H9 (cell line): ENCODE measurements around the gene ASCC1. TPM values are rescaled to one million over a fixed set of nuclear protein-coding genes. Genes with fewer than 3 reads are reported as not detected.

ENCODE experiments used
- DNase-seq: peaks from one replicate; pipeline ENCODE4 v3.0.0-alpha.2; 2017
- H2AFZ ChIP-seq: one replicate; pipeline ENCODE4 v1.6.1; 2013; ENCODE audit warnings: mild to moderate bottlenecking, low read length, control low read depth, moderate library complexity
- H2AK5ac ChIP-seq: 2 replicates; pipeline ENCODE4 v1.6.1; 2013; ENCODE audit warnings: low read length, control low read depth, mixed read lengths; ENCODE audit not compliant: insufficient read length
- H2BK120ac ChIP-seq: one replicate; pipeline ENCODE4 v1.6.1; 2013; ENCODE audit warnings: low read depth, mild to moderate bottlenecking, low read length, control low read depth, inconsistent platforms; ENCODE audit not compliant: poor library complexity, severe bottlenecking
- H2BK12ac ChIP-seq: 2 replicates; pipeline ENCODE4 v1.6.1; 2013; ENCODE audit warnings: low read length, control low read depth, mixed read lengths, low read depth; ENCODE audit not compliant: insufficient read length
- H2BK15ac ChIP-seq: 2 replicates; pipeline ENCODE4 v1.6.1; 2013; ENCODE audit warnings: low read depth, low read length, control low read depth
- H2BK20ac ChIP-seq: one replicate; pipeline ENCODE4 v1.6.1; 2013; ENCODE audit warnings: low read depth, mild to moderate bottlenecking, low read length, control low read depth, inconsistent platforms; ENCODE audit not compliant: poor library complexity, severe bottlenecking
- H2BK5ac ChIP-seq: 2 replicates; pipeline ENCODE4 v1.6.1; 2013; ENCODE audit warnings: low read length, control low read depth, mixed read lengths; ENCODE audit not compliant: insufficient read length
- H3K14ac ChIP-seq: 2 replicates; pipeline ENCODE4 v1.6.1; 2013; ENCODE audit warnings: low read length, control low read depth; ENCODE audit not compliant: insufficient read depth
- H3K18ac ChIP-seq: 2 replicates; pipeline ENCODE4 v1.6.1; 2013; ENCODE audit warnings: low read depth, mild to moderate bottlenecking, mixed read lengths, low read length, control low read depth; ENCODE audit not compliant: insufficient read length
- H3K23ac ChIP-seq: 2 replicates; pipeline ENCODE4 v1.6.1; 2013; ENCODE audit warnings: low read length, control low read depth, mixed read lengths, low read depth; ENCODE audit not compliant: insufficient read length
- H3K23me2 ChIP-seq: 2 replicates; pipeline ENCODE4 v1.6.1; 2013; ENCODE audit warnings: low read depth, mild to moderate bottlenecking, mixed read lengths, low read length, control low read depth; ENCODE audit not compliant: insufficient read length, poor library complexity, severe bottlenecking
- H3K27ac ChIP-seq: 2 replicates; pipeline ENCODE4 v1.5.1; 2013; ENCODE audit warnings: low read length, control low read depth, mixed read lengths, low read depth; ENCODE audit not compliant: insufficient read length
- H3K27me3 ChIP-seq: 2 replicates; pipeline ENCODE4 v1.6.1; 2013; ENCODE audit warnings: low read length, control low read depth, inconsistent platforms; ENCODE audit not compliant: insufficient read depth
- H3K4ac ChIP-seq: 2 replicates; pipeline ENCODE4 v1.6.1; 2013; ENCODE audit warnings: low read depth, mild to moderate bottlenecking, control low read depth, inconsistent platforms, low read length, moderate library complexity
- H3K4me1 ChIP-seq: 2 replicates; pipeline ENCODE4 v1.6.1; 2013; ENCODE audit warnings: low read length, control low read depth, inconsistent platforms; ENCODE audit not compliant: insufficient read depth
- H3K4me2 ChIP-seq: 2 replicates; pipeline ENCODE4 v1.6.1; 2013; ENCODE audit warnings: low read length, control low read depth, mixed read lengths; ENCODE audit not compliant: insufficient read length, insufficient read depth
- H3K56ac ChIP-seq: 2 replicates; pipeline ENCODE4 v1.6.1; 2013; ENCODE audit warnings: low read depth, mild to moderate bottlenecking, mixed read lengths, low read length, control low read depth; ENCODE audit not compliant: insufficient read length
- H3K79me1 ChIP-seq: 2 replicates; pipeline ENCODE4 v1.6.1; 2013; ENCODE audit warnings: low read depth, mild to moderate bottlenecking, moderate library complexity, low read length, control low read depth, inconsistent platforms; ENCODE audit not compliant: insufficient read depth, poor library complexity, severe bottlenecking
- H3K79me2 ChIP-seq: 2 replicates; pipeline ENCODE4 v1.6.1; 2013; ENCODE audit warnings: low read length, control low read depth, inconsistent platforms; ENCODE audit not compliant: insufficient read depth
- H3K9ac ChIP-seq: 2 replicates; pipeline ENCODE4 v1.6.1; 2013; ENCODE audit warnings: low read length, control low read depth, mixed read lengths; ENCODE audit not compliant: insufficient read length; ENCODE audit errors: extremely low read depth
- H3K9me3 ChIP-seq: one replicate; pipeline ENCODE4 v1.6.1; 2013; ENCODE audit warnings: low read depth, low read length, inconsistent platforms; ENCODE audit not compliant: control insufficient read depth
- H3T11ph ChIP-seq: one replicate; pipeline ENCODE4 v1.6.1; 2013; ENCODE audit warnings: mild to moderate bottlenecking, low read length, control low read depth, inconsistent platforms
- H4K20me1 ChIP-seq: one replicate; pipeline ENCODE4 v1.6.1; 2013; ENCODE audit not compliant: control insufficient read depth, insufficient read length, insufficient read depth
- H4K5ac ChIP-seq: 2 replicates; pipeline ENCODE4 v1.6.1; 2013; ENCODE audit warnings: low read depth, mild to moderate bottlenecking, mixed read lengths, low read length, control low read depth; ENCODE audit not compliant: insufficient read length
- H4K8ac ChIP-seq: replicated peaks from 2 replicates; pipeline ENCODE4 v1.6.1; 2013; ENCODE audit warnings: low read length, control low read depth, mixed read lengths, low read depth; ENCODE audit not compliant: insufficient read length
- H4K91ac ChIP-seq: 2 replicates; pipeline ENCODE4 v1.6.1; 2013; ENCODE audit warnings: low read depth, mild to moderate bottlenecking, moderate library complexity, mixed read lengths, low read length, control low read depth; ENCODE audit not compliant: insufficient read length
- H3K27ac Mint-ChIP-seq, 3 experiments: 2 replicates in 2 of 3; 3 replicates in 1 of 3; pipeline ENCODE4 v1.8.0; 2020 to 2021; ENCODE audit warnings: mixed read lengths in 3 of 3, mild to moderate bottlenecking in 1 of 3, moderate library complexity in 1 of 3
- H3K27me3 Mint-ChIP-seq: 2 replicates; pipeline ENCODE4 v1.8.0; 2021; ENCODE audit warnings: low read depth, mild to moderate bottlenecking, moderate library complexity, mixed read lengths
- H3K36me3 Mint-ChIP-seq, 3 experiments: 2 replicates in 2 of 3; 3 replicates in 1 of 3; pipeline ENCODE4 v1.8.0; 2020 to 2021; ENCODE audit warnings: low read depth in 3 of 3, mixed read lengths in 3 of 3; ENCODE audit not compliant: insufficient read depth in 1 of 3
- H3K4me1 Mint-ChIP-seq, 2 experiments: 2 replicates each; pipeline ENCODE4 v1.8.0; 2020; ENCODE audit warnings: mixed read lengths in 2 of 2
- H3K4me3 Mint-ChIP-seq, 2 experiments: 2 replicates in 1 of 2; 3 replicates in 1 of 2; pipeline ENCODE4 v1.8.0; 2020 to 2021; ENCODE audit warnings: mild to moderate bottlenecking in 2 of 2, mixed read lengths in 2 of 2, moderate library complexity in 1 of 2
- H3K9me3 Mint-ChIP-seq, 2 experiments: 2 replicates in 1 of 2; 3 replicates in 1 of 2; pipeline ENCODE4 v1.8.0; 2020; ENCODE audit warnings: mild to moderate bottlenecking in 2 of 2, mixed read lengths in 2 of 2, moderate library complexity in 1 of 2
- WGBS: extraction: QIAGEN DNeasy Blood & Tissue Kit; methylation state at CpG from one replicate; pipeline ENCODE4 v1.1.7; 2013; ENCODE audit warnings: missing lambda C conversion rate, low lambda C conversion rate, mixed read lengths; ENCODE audit not compliant: insufficient read length; ENCODE audit errors: extremely low coverage; 5-methylcytosine and 5-hydroxymethylcytosine counted together
- total RNA-seq: library from RNA; stranded (reverse); gene quantifications from 2 replicates; pipeline ENCODE4 v1.2.1, GENCODE V29; 2021
- TF ChIP-seq, protein P1 (sequence below): fragments of 200-600 bp; sonication (generic); conservative IDR thresholded peaks from 3 replicates; pipeline ENCODE4 v1.8.0; 2021; ENCODE audit warnings: antibody characterized with exemption, mild to moderate bottlenecking

ASCC1 gene
- total RNA-seq, 1 experiment from 2014 or later = 41.2 TPM

DNA sequence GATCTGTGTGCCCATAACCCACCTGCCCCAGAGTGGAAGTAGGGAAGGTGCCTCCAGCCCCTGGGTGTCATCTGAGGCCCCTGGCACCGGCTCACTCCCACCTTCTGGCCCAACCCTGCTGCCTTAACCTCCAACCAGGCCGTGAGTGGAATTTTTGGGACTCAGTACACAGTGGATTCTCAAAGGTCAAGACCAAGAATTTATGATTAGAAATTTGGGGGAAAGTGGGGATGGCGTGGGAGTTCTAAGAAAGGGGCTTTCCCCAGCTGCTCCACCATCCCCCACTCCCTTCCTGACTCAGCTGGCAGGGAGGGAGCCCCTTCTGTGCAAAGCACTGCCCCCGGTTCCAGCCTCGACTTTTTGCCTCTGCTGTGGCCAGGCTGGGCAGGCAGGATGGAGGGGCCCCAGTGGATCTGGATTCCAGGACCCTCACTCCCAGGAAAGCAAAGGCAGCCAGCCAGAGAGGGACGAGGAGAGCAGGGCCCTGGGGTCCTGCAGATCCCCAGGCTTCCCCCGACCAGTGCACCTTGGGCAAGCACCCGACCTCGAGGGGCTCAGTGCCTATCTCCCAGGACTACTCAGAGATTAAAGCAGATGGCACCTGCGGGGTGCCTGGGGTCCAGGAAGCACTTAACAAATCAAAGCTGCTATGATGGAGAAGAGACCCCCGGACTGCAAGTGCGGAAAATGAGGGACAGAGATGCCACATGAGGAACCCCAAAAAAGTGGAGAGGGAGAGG is 140.5 kb downstream of the ASCC1 start:
- no peaks in the 10 kb centered on the region for H4K20me1 ChIP-seq
- no peak overlapping the region for H2BK20ac ChIP-seq
- no peak overlapping the region for H3K18ac ChIP-seq
- H3K27ac ChIP-seq = no peak overlapping the region
- no peak overlapping the region for H4K8ac ChIP-seq
- H3T11ph ChIP-seq = no peak overlapping the region
- no CpG with 5 or more reads among the region's 12 CpGs for WGBS
- no peak overlapping the region for H3K9ac ChIP-seq
- no peaks in the 10 kb centered on the region for H3K23me2 ChIP-seq
- no peak overlapping the region for H2BK5ac ChIP-seq
- no peaks in the 10 kb centered on the region for H3K79me1 ChIP-seq
- H3K56ac ChIP-seq = no peak overlapping the region
- H2AK5ac ChIP-seq = no peak overlapping the region
- TF ChIP-seq, protein P1, sequence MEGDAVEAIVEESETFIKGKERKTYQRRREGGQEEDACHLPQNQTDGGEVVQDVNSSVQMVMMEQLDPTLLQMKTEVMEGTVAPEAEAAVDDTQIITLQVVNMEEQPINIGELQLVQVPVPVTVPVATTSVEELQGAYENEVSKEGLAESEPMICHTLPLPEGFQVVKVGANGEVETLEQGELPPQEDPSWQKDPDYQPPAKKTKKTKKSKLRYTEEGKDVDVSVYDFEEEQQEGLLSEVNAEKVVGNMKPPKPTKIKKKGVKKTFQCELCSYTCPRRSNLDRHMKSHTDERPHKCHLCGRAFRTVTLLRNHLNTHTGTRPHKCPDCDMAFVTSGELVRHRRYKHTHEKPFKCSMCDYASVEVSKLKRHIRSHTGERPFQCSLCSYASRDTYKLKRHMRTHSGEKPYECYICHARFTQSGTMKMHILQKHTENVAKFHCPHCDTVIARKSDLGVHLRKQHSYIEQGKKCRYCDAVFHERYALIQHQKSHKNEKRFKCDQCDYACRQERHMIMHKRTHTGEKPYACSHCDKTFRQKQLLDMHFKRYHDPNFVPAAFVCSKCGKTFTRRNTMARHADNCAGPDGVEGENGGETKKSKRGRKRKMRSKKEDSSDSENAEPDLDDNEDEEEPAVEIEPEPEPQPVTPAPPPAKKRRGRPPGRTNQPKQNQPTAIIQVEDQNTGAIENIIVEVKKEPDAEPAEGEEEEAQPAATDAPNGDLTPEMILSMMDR = no peak
- no peaks in the 10 kb centered on the region for H3K9me3 ChIP-seq
- H2BK12ac ChIP-seq = no peak overlapping the region
- Mint-ChIP-seq H3K4me1 (peaks cover 6 to 25% of the 10 kb centered on the region in 2 experiments; a peak in 3 of 4 replicates), H3K9me3 (no peaks in the 10 kb centered on the region), H3K4me3 (no peak overlapping the region), H3K36me3 (no peaks in the 10 kb centered on the region), H3K27ac (no peak overlapping the region), H3K27me3 (no peaks in the 10 kb centered on the region; the same call in none of the 2 replicates)
- H2BK120ac ChIP-seq = no peak overlapping the region
- no peak overlapping the region for H2BK15ac ChIP-seq
- H3K4ac ChIP-seq = no peak overlapping the region
- H4K5ac ChIP-seq = no peak overlapping the region
- H3K27me3 ChIP-seq = no peaks in the 10 kb centered on the region
- no peak overlapping the region for H2AFZ ChIP-seq
- H3K23ac ChIP-seq = no peak overlapping the region
- H3K14ac ChIP-seq = no peak overlapping the region
- H3K4me1 ChIP-seq = no peaks in the 10 kb centered on the region
- no peak overlapping the region for H3K4me2 ChIP-seq
- no peaks in the 10 kb centered on the region for H3K79me2 ChIP-seq
- DNase-seq = no peak
- no peak overlapping the region for H4K91ac ChIP-seq
